Activated gamma-delta T cell (primary cell): ENCODE data around the gene CDC20B.

Experiments
- DNase-seq: peaks from one replicate; lab custom pipeline; 2025; lab: John Stamatoyannopoulos, UW
- total RNA-seq, 2 donors: gene quantifications; one replicate each; lab custom pipeline; 2026; lab: John Stamatoyannopoulos, UW

The CDC20B gene, protein sequence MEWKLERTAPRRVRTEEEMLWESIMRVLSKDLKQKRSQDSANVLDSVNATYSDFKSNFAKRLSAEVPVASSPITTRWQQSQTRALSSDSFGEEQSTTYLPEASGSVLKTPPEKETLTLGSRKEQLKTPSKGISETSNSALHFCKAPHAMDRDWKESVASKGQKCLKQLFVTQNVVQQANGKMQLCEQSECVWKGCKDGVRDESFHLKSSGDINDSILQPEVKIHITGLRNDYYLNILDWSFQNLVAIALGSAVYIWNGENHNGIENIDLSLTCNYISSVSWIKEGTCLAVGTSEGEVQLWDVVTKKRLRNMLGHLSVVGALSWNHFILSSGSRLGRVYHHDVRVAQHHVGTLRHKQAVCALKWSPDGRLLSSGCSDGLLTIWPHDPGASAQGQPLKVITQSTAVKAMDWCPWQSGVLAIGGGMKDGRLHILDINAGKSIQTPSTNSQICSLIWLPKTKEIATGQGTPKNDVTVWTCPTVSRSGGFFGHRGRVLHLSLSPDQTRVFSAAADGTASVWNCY
- 0 to 0.22 reads per million in 2 donors for total RNA-seq

DNA sequence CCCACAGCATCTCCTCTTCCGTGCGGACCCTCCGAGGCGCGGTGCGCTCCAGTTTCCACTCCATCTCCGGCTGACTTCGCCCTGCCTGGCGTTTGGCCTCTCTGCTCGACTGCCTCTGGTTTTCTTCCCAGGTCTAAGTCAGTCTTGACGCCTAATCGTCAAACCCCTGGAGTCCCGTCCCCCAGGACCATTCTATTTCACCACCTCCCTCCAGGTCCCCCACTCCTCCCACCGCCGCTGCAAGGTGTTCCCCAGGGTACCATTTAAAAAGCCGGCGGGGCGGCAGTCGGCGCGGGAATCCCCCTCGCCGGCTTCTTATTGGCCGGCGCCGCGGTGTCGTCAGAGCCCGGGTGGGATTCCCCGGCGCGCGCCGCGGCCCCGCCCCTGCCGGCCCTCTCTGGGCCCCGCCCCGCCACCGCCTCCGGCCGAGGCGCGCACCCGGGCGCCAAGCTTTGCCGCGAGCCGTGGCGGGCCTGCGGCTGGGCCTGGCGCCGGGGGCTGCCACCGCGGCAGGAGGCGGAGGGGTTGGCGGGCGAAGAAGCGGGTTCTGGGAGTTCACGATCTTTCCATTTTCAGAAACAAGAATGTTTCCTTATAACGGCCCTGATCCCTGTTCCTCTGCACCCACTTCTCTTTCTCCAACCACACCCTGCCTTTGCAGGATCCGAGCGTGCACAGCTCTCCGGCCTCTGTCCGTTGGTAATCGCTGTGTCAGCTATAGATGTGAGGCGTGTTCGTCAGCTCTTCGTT, at the start of gene CDC20B:
CDC20B (minus strand) TSS at position 241 of the 750 bp plus-strand sequence; CDS start at position 64, 177 bp downstream.
- peak; percentile 77 for DNase-seq

- no peak for DNase-seq
These were observed 49.4 kb upstream of the CDC20B start for GRCh38 chr5:55222092-55222984.

DNA sequence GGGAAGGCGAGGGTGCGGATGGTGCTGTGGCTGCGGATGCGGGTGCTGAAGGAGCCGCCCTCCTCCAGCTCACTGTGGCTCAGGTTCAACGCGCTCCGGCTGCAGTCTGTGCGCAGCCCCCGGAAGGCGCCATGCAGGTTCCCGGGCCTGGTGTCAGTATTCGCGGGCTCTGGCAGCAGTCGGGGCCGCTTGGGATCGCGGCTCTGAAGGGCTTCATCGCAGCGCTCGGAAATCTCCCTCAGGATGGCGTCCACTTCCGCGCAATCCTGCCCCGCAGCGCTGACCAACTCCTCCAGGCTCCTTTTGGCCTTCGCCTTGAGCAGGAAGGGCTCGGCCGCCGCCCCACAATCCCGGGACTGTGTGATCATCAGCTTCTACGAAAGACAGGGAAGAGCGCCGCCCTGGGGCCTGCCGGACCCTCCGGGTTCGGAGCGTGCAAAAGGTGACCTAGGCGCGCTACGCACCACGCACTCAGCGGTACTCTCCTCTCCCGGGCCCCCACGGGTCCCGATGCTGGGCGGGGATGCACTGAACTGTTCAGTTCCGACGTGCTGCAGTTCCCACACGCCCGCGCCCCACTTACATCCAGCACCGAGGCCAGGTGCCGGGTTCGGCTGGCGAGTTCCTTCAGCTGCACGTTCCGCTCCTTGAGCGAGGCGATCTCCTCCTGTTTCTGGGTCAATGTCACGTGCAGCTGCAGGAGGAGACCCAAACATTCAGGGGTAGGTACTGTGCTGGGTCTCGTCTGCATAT, 47.6 kb upstream of the CDC20B start:
- DNase-seq, result peak; percentile 11

DNA sequence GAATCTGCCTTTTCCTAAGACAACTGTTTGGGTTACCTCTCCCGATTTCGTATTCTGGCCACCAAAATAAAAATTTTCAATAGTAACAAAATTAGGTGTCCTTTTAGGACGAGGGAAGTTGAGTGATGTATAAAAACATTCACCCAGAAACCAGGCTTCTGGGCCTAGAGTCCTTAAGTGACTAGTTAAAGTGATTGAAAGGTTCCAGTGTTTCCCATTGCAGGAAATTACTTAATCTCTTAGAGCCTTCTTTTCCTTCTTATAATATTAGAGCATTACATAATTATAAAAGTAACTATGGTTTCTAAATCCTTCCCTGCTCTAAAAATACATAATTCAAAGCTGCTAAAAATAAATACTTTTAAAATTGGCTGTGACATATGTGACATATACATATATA, 46.8 kb upstream of the CDC20B start:
- no peak for DNase-seq

GRCh38 chr5:55218967-55219366, 46.0 kb upstream of the CDC20B start:
- DNase-seq, result no peak

GRCh38 chr5:55211184-55211874, 38.4 kb upstream of the CDC20B start:
- DNase-seq, result no peak

GRCh38 chr5:55205001-55205400, 32.0 kb upstream of the CDC20B start:
- no peak for DNase-seq

- no peak for DNase-seq
These were observed 18.2 kb upstream of the CDC20B start for GRCh38 chr5:55191165-55191564.

DNA sequence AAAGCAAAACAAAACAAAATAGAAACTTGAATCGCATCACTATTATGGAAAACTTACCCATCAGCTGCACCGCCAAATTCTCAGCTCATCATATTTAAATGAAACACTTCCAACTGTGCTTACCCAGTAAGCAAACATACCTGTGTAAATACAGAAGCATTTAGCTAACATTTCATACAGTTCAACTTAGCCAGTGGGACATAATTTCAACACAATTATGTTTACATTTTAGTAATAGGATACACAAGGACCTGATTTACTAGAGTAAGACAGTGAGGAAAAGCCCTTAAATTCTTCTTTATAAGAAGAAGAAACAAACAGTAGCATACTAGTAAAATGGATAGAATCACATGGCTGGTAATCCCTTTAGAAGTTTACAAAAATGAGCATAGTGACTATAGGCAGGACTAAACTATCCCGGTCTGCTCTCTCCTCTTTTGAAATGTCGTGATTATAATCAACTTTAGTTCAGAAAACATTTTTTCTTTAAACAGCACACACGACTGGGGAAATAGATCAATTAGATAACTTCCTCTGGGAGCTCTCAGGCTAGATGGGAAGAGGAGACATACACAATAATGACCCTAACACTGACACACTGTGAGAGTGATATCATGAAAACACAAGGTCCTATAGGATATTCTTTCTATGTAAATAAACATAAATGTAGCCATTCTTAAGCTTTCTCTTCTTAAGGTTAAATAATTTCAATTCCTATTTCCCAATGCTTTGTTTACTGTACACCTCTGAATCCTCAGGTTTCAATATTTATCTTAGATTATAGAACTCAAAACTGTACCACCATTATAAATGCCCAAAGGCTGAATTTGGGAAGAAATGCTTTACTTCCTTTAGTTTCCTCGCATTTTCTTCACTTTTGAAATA, 15.9 kb upstream of the CDC20B start:
- DNase-seq, result no peak

DNA sequence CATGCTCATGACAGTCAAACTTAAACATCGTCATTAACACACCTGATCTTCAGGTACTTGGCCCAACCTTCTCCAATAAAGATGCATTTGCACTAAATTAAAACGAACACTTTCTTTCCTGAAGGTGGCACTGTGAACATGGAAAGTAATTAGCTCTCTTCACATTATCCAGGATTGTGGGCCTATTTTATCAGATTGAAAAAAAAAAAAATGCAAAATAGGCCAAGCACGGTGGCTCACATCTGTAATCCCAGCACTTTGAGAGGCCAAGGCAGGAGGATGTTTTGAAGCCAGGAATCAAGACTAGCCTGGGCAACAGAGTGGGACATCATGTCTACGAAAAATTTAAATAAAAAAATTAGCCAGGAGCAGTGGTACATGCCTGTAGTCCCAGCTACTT, 14.4 kb upstream of the CDC20B start:
- DNase-seq, result no peak

DNA sequence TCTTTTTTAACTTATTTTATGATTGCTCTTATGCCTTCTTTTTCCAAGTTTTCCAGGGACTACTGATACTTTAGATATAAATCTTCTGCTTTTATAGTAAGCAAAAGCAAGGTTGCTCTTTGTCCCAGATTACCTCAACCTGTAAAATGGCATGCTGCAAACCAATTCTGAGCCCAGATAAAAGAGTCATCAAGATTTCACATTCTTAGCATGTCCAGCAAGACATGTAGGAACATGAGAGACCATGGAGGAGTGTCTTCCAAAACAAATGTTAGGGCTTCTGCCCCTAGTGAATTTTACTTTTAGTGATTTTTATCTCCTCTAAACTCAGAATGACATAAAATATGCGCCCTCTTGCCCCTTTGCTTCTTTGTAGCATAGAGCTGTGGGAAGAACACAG, 7.0 kb upstream of the CDC20B start:
- DNase-seq, result no peak

GRCh38 chr5:55177078-55177477, 4.1 kb upstream of the CDC20B start:
- DNase-seq, result no peak

- peak; percentile 21 for DNase-seq
These were observed 3.3 kb upstream of the CDC20B start for GRCh38 chr5:55176176-55176818.

GRCh38 chr5:55175781-55176175, 2.8 kb upstream of the CDC20B start:
- DNase-seq, result no peak

DNA sequence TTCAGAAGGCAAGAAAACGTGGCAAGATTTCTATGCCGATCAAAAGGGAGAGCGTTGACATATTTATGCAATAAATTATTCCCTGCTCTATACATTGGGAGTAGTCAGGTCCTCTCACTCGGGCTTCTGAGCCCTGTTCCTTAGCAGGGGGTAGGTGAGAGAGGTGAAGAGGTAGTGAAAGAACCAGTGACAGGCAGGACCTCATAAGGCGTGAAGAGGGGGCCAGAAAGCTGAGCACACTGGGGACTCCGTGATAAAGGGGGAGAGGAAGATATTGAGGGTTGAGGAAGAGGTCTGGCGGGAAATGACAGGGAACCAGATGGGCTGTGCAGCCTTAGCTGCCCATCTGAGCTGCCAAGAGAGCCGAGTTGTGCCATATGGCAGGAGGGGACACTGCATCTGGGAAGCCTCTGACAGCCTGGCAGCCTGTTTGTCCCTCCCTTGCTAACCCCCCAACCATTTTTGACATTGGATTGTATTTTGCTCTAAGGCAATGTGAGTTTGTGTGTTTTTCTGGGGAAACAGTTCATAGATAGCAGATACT, 782 bp upstream of the CDC20B start:
- no peak for DNase-seq

GRCh38 chr5:55172051-55172899, 702 bp downstream of the CDC20B start:
- DNase-seq, result no peak

GRCh38 chr5:55171471-55171870, 1.5 kb downstream of the CDC20B start:
- DNase-seq, result no peak

- no peak for DNase-seq
These were observed 10.3 kb downstream of the CDC20B start for GRCh38 chr5:55162666-55163065.
